GM12874 (cell line): ENCODE results near the gene C1orf116.

Source experiments
- CTCF ChIP-seq: IDR thresholded peaks from 2 replicates; pipeline ENCODE4 v1.5.1; 2011; ENCODE audit warnings: low read depth, mild to moderate bottlenecking, control low read depth, low read length, moderate library complexity; ENCODE audit not compliant: insufficient read depth

Gene C1orf116

GRCh38 chr1:207033302-207033701 lies 746 bp upstream of the C1orf116 start:
- TF ChIP-seq CTCF, result no peak

- no peak for TF ChIP-seq CTCF
Observed at GRCh38 chr1:207031632-207032264, 808 bp downstream of the C1orf116 start.

GRCh38 chr1:207031016-207031415 lies 1.5 kb downstream of the C1orf116 start:
- no peak for TF ChIP-seq CTCF

GRCh38 chr1:207030522-207031009 lies 2.0 kb downstream of the C1orf116 start:
- no peak for TF ChIP-seq CTCF

- TF ChIP-seq CTCF, result no peak
Observed at GRCh38 chr1:207029701-207030521, 2.6 kb downstream of the C1orf116 start.

- TF ChIP-seq CTCF, result no peak
Observed at GRCh38 chr1:207028884-207029650, 3.5 kb downstream of the C1orf116 start.

- TF ChIP-seq CTCF, result no peak
Observed at GRCh38 chr1:207027921-207028320, 4.6 kb downstream of the C1orf116 start.
